ENCODE measurements around the gene CRYBG2. TPM values are rescaled to one million over a fixed set of nuclear protein-coding genes. Genes with fewer than 3 reads are reported as not detected.
A peak's percentile ranks its signal among the peaks of the same experiment; 100 is the strongest.
"Not testable (repeated sequence)": the region's sequence is repeated elsewhere in the genome, so short reads cannot be mapped to it uniquely, and the experiment has no call there.

The CRYBG2 gene
- total RNA-seq, 2 donors from 2014 or later, result 12.8 to 30.3 TPM

- no peak for TF ChIP-seq CTCF (IDR thresholded peaks at IDR 0.05)
- Histone ChIP-seq H3K36me3 (no peaks in the 10 kb centered on the region), H3K9ac (ENCODE audit: low read depth in 2 of 2, low read length in 2 of 2) (no peak overlapping the region), H3K27ac (no peak overlapping the region), H3K4me3 (no peak overlapping the region), H3K27me3 (no peaks in the 10 kb centered on the region), H3K9me3 (no peaks in the 10 kb centered on the region), H3K4me1 (no peaks in the 10 kb centered on the region)
- DNase-seq, result no peak
- intact Hi-C loops (cut with DNase I), result no loop called here
Observed at GRCh38 chr1:26317146-26317545, 36.8 kb downstream of the CRYBG2 start.

DNA sequence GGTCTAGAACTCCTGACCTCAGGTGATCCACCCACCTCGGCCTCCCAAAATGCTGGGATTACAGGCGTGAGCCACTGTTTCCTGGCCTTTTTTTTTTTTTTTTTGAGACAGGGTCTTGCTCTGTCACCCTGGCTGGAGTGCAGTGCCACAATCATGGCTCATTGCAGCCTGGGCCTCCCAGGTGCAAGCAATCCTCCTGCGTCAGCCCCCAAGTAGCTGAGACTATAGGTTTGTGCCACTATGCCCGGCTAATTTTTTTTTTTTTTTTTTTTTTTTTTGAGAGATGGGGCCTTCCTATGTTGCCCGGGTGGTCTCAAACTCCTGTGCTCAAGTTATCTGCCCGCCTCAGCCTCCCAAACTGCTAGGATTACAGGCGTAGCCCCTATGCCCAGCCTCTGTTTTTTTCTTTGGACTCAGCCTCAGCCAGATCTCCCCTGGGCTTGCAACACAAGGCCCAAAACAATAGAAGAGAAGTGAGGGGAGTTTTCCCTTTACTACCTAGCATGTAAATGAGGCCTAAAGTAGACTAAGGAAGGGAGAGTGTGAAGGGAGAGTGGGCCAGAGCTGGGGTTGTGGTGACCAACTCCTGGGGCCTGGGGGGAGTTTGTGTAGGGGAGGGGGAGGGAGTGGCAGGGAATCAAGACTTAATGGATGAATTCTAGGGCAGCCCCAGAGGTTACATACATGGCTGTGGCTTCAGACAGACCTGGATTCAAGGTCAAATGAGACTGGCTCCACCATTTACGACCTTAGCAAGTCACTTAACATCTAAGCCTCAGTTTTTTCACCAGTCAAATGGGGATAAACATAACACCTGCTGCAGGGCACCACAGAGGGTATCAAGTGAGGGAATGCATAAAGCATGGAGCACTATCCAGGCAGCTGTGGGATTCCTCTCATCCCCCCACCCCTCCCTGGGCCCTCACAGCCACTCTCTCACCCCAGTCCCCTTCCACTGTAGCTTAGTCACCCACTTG, 37.8 kb downstream of the CRYBG2 start:
- no peak overlapping the region for H3K27ac ChIP-seq
- DNase-seq, result no peak
- intact Hi-C loops (cut with DNase I), result no loop called here
- no peaks in the 10 kb centered on the region for H3K27me3 ChIP-seq
- H3K36me3 ChIP-seq, result no peaks in the 10 kb centered on the region
- H3K4me1 ChIP-seq, result no peaks in the 10 kb centered on the region
- no peak overlapping the region for H3K9ac ChIP-seq (ENCODE audit: low read depth in 2 of 2, low read length in 2 of 2)
- H3K9me3 ChIP-seq, result no peaks in the 10 kb centered on the region
- TF ChIP-seq CTCF (IDR thresholded peaks at IDR 0.05), result no peak
- no peak overlapping the region for H3K4me3 ChIP-seq

GRCh38 chr1:26314501-26314900, 39.4 kb downstream of the CRYBG2 start:
- TF ChIP-seq CTCF (IDR thresholded peaks at IDR 0.05), result no peak
- Histone ChIP-seq H3K9ac (ENCODE audit: low read depth in 2 of 2, low read length in 2 of 2) (no peak overlapping the region), H3K9me3 (no peaks in the 10 kb centered on the region), H3K4me3 (no peak overlapping the region), H3K4me1 (no peaks in the 10 kb centered on the region), H3K27me3 (no peaks in the 10 kb centered on the region), H3K36me3 (no peaks in the 10 kb centered on the region), H3K27ac (no peak overlapping the region)
- intact Hi-C loops (cut with DNase I), result no loop called here
- DNase-seq, result no peak

DNA sequence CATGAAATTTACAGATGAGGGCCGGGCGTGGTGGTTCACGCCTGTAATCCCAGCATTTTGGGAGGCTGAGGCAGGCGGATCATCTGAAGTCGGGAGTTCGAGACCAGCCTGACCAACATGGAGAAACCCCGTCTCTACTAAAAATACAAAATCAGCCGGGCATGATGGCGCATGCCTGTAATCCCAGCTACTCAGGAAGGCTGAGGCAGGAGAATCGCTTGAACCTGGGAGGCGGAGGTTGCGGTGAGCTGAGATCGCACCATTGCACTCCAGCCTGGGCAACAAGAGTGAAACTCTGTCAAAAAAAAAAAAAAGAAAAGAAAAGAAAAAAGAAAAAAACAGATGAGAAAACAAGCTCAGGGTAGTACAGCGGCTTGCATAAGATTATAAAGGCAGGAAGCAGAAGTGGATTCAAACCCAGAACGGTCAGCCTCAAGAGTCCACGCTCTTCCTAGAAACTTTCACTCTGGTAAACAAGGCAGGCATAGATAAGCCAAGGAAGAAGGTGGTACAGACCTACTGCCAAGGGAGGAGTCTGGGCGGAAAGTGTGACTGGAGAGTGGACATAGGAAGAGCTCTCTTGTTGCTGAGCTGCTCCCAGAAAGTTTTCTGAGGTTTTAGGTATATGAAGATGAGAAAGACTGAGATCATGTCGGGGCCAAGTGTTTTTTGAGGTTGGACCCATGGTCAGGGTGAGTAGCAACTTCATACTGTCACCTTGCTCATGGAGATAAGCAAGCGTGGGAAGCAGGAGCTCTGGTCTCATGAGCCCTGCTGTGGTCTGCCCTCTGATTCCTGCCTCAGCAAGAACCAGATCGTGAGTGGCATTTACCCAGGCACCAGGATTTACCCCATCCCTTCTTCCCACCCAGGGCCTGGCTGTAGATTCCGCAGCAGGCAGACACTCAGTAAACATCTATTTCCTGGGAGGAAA, 45.7 kb downstream of the CRYBG2 start:
- DNase-seq; H3K9me3 ChIP-seq; H3K4me3 ChIP-seq; intact Hi-C loops (cut with DNase I); H3K4me1 ChIP-seq; H3K36me3 ChIP-seq; H3K27me3 ChIP-seq; H3K9ac ChIP-seq (ENCODE audit: low read depth in 2 of 2, low read length in 2 of 2): not testable (repeated sequence)
- peak overlapping the region; percentile 36 for H3K27ac ChIP-seq

DNA sequence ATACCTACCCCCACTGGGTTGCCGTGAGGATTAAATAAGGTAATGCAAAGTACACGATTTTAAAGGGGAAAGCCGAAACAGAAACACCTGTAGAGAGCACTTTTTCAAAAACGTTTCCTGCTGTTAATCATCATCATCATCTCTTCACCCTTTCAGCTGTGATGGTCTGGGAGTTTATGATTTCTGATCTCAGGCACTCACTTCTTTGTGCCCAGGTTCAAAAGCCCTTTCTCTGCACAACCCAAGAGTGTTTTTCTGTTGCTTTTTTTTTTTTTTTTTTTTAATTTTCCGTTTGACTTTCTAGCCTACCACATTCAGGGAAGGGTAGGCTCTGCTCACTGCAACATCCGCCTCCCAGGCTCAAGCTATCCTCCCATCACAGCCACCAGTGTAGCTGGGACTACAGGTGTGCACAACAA, 46.6 kb downstream of the CRYBG2 start:
- Histone ChIP-seq H3K4me1 (peaks cover 4% of the 10 kb centered on the region), H3K27me3 (no peaks in the 10 kb centered on the region), H3K27ac (peak overlapping the region; percentile 50), H3K9ac (ENCODE audit: low read depth in 2 of 2, low read length in 2 of 2) (peak overlapping the region in 1 of 2 donors; percentile 76), H3K4me3 (peak overlapping the region; percentile 92), H3K36me3 (no peaks in the 10 kb centered on the region), H3K9me3 (no peaks in the 10 kb centered on the region)
- no peak for TF ChIP-seq CTCF (IDR thresholded peaks at IDR 0.05)
- intact Hi-C loops (cut with DNase I), result no loop called here
- DNase-seq, result no peak
